ENCODE data around the gene CACNA1D.

The CACNA1D gene

DNA sequence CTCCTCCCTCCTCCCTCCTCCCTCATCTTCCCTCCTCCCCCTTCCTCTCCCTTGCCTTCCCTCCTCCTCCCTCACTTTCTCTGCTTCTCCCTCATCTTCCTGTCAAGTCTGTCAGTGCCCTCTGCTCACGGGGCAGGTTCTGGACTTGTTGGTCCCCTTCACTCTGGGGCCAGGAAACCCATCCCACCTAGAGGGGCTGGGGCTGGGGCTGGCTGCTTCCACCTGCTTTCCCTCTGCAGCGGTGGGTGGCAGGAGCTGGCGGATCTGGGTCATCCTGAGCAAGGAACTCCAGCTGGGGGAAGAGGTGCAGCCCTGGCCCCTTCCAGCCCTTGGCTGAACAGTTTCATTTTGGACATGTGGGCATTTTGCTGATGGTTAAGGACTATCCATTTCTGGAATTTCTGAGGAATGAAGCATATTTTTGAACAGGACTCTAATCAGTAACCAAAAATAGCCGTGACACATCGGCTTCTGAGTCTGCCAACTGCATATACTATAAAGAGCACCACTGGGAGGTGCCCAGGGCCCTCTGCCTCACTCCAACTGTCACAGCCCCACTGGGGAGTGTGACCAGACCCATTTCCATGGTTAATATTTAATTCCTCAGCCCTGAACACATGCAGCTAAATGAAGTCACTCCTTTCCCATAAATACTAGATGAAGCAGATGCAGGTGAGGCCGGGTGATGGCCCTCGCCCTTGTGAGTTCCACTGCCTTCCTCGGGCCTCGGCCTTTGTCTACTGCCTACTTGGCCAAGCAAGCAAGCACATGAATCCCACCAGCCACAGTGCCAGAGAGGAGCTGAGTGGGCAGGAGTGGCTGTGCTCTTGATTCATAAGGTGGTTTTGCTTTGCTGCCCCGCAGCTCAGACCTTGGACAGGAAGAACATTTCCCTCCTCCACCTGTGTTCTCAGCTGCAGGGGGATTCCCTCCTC is 312.0 kb downstream of the CACNA1D start:
- DNase-seq (ENCODE audit: low read depth): no peak

DNA sequence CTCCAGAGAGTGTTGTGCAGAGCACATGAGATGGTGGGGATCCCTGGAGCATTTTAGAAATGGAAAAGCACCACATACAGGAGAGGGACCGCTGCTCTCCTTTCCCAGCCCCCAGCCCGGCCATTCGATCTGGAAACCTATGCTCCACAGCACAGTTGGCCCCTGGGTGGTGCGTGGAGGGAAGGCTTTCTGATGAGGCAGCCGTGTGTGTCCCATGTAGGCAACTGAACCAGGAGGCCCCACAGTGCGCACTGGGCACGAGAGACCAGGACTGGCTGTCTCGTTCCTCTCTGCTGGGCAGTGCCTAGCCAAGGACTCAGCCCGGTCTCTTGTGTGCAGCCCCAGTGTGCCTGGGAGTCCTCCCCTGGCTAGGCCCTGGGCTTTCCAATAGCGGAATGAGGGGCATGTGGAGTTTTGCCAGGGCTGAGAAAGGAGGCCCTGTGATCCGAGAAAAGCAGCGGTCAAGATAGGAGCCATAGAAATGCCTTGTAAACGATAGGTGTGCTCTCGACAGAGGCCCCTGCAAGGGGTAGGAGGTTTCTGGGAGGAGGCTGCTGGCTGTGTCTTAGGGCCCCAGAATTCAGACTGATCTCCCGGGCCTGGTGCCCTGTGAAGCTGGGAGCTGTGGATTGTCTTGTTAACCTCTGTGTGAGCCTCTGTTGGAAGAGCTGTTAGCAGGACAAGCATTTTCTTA is 312.9 kb downstream of the CACNA1D start:
- DNase-seq (ENCODE audit: low read depth): no peak

DNA sequence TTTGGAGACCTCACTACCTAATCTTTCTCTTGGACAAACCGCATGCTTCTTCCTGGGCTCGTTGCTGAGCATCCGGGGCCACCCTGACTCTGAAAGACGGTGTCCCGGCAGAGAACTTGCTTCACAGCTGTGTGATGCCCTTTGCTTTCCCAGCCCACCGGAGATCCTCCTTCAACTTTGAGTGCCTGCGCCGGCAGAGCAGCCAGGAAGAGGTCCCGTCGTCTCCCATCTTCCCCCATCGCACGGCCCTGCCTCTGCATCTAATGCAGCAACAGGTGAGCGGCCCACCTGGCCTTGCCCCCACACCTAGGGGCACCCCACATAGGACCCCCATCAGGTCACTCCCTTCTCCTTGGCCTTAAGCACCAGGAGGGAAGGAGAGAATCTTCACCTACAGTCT is 314.1 kb downstream of the CACNA1D start:
- DNase-seq (ENCODE audit: low read depth): no peak

DNA sequence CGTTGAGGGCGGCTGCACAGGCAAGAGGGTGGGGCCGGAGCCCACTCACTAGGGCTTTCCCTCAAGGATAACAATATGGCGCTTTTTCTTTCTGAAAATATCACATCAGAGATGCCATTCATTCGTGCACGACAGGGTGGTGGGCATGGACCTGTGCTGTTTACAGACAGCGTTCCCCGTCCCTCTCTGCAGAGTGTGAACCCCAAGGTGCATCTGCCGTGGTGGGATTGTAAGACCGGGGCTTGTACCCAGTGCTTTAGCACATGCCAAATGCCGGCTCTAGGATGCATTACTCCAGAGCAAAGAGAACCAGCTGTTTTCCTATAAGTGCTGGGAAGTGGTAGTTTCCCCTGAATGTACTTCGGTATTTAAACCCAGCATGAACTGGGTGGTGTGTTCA is 314.9 kb downstream of the CACNA1D start:
- DNase-seq (ENCODE audit: low read depth): no peak

- no peak for DNase-seq (ENCODE audit: low read depth)
These were observed 315.5 kb downstream of the CACNA1D start for GRCh38 chr3:53809764-53810400.

DNA sequence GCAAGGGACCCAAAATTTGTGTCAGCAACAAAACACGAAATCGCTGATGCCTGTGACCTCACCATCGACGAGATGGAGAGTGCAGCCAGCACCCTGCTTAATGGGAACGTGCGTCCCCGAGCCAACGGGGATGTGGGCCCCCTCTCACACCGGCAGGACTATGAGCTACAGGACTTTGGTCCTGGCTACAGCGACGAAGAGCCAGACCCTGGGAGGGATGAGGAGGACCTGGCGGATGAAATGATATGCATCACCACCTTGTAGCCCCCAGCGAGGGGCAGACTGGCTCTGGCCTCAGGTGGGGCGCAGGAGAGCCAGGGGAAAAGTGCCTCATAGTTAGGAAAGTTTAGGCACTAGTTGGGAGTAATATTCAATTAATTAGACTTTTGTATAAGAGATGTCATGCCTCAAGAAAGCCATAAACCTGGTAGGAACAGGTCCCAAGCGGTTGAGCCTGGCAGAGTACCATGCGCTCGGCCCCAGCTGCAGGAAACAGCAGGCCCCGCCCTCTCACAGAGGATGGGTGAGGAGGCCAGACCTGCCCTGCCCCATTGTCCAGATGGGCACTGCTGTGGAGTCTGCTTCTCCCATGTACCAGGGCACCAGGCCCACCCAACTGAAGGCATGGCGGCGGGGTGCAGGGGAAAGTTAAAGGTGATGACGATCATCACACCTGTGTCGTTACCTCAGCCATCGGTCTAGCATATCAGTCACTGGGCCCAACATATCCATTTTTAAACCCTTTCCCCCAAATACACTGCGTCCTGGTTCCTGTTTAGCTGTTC is 316.9 kb downstream of the CACNA1D start:
- DNase-seq (ENCODE audit: low read depth): no peak

GRCh38 chr3:53812434-53812833 is 318.0 kb downstream of the CACNA1D start:
- no peak for DNase-seq (ENCODE audit: low read depth)

DNA sequence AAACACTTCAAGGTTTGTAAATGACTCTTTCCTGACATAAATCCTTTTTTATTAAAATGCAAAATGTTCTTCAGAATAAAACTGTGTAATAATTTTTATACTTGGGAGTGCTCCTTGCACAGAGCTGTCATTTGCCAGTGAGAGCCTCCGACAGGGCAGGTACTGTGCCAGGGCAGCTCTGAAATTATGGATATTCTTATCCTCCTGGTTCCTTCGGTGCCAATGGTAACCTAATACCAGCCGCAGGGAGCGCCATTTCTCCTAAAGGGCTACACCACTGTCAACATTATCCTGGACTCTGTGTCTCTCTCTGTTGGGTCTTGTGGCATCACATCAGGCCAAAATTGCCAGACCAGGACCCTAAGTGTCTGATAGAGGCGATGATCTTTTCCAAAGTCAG is 318.8 kb downstream of the CACNA1D start:
- no peak for DNase-seq (ENCODE audit: low read depth)

- no peak for DNase-seq (ENCODE audit: low read depth)
These were observed 319.5 kb downstream of the CACNA1D start for GRCh38 chr3:53813876-53814275.

DNA sequence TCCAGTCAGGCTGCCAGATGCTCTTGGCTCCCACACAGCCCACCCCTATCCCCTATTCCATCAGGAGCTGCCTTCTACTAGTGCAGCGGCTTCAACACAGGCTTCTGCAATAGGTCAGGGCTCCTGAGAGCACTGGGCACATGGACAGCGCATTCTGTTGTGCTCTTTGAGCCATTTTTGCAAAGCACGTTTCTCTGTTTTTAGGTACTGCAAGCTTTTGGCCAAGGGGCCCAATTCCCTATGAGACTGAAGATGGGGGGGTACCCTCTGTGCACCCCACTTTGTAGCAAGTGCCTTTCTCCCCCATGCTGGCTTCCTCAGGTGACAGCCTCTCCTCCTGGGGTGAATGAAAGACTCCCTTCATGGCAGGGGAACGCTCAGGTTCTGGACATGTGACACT is 320.7 kb downstream of the CACNA1D start:
- no peak for DNase-seq (ENCODE audit: low read depth)

DNA sequence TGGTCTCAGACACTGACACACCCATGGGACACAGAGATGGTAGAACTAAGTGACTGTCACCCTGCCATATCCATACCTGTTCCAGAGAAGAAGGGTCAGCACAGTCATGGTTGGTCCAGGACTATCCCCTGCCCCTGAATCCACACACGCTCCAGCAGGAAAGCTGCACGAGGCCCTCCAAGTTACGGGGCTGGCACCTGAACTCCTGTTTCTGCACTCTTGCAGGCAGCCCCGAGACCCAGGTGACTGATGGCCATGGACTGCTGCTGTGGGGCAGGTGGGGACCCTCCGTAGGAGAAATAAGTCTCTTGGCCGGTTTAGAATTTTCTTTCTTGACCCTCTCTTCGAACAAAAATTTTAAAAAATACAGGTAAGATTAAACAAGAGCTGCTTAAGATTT is 321.2 kb downstream of the CACNA1D start:
- DNase-seq (ENCODE audit: low read depth): no peak

- DNase-seq (ENCODE audit: low read depth): no peak
These were observed 322.0 kb downstream of the CACNA1D start for GRCh38 chr3:53816425-53816824.

GRCh38 chr3:53817211-53817610 is 322.8 kb downstream of the CACNA1D start:
- no peak for DNase-seq (ENCODE audit: low read depth)

DNA sequence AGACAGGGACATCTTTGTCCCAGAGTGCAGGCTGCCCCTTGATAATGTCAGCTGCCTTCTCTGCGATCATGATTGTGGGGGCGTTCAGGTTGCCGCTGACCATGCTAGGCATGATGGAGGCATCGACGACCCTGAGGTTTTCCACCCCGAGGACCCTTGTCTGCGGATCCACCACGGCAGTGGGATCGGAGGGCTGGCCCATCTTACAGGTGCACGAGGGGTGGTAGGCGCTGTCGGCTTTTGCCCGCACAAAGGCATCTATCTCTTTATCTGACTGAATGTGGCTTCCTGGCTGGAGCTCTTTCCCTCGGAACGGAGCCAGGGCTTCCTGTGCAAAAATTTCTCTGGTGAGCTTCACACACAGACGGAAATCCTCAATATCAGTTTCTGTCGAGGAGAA is 323.4 kb downstream of the CACNA1D start:
- DNase-seq (ENCODE audit: low read depth): no peak

DNA sequence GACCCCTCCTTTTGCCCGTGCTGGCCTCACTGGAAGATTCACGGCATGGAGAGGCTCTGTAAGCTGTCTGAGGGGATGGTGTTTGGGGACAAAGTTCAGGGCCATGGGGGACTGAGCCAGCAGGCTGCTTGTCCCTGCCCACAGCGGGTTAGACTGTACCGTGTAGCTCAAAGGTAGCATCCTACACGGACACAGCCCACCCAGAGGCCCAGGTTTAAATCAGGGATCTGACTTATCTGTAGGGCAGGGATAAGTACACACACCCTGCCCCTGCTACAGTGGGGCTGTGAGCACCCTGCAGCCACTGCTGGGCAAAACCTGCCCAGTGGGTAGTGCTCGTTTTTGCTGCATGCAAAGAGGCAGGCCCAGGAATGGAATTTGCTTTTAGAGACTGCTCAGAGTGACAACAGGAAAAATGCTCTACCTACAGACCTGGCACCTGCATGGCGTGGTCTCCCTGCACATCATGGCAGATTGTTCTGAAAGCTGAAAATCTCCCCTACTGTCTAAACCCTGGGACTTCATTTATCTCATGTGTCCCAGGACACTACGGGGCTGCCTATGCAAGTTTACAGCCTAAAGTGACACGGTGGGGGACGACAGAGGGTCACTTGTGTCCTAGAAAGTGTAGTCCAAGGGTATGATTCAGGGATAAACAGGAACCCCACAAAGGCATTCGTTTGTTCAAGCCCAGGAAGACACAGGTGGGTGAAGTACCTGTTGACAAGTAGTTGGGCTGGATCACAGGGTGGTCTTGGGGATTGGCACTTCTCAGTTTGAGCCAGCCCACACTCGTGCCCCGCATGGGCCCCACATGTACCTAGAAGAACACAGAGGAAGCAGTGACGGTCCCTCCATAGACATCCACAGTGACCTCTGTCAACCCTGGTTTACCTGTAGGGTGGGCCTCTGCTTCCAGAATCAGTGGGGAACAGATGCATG is 324.1 kb downstream of the CACNA1D start:
- DNase-seq (ENCODE audit: low read depth): no peak

- DNase-seq (ENCODE audit: low read depth): no peak
These were observed 324.9 kb downstream of the CACNA1D start for GRCh38 chr3:53819163-53819868.

DNA sequence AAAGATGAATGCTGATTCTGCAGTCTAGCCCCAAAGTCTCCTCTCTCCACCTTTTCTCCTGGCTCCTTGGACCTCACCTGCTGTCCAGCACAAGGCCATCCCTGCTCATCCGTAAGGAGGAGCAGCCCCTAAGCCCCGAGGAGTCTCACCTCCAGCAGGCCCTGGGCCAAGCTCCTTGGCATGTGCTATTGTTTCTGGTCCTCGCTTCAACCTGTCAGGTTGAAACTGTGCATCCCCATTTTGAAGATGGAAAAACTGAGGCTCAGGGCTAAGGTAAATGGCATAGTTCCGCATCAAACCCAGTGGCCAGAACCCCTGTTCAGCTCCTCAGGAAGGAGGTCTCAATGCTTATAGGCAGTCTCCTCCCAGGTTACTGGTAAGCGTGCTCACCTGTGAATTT is 325.7 kb downstream of the CACNA1D start:
- no peak for DNase-seq (ENCODE audit: low read depth)

DNA sequence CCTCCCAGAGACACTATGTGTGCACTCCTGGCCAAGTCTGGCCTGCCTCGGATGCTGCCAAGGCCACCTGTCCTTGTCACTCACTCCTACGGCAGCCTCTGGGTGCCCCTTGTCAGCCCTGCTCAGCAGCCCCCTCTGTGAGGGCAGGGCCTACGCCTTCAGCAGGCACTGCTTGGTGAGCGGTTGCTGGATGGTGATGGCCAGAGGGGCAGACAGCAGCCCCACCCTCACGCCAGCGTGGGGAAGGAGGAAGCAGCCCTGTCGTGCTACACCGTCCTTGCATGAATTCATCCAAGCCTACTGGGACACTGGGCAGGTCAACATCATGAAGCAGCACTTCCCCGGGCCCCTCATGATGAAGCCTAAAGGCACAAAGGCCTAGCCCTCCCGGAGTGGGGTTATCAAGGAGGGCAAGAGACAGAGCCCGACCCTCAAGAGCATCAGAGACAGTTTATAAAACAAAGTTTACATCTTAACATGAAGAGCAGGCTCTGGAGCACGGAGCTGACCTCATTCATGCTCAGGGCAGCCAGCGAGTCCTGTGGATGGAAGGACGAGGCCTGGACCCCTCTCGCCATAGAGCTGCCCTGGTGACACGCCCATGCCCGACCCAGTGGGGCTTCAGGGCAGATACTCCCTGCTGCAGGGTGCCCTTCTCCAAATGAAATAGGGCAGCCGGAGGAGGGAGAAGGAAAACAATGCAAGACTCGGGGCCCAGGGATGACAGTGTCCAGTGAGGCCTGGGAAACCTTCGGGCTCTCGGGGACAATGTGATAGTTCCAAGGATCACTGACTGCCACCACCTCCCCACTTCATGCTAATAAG is 326.6 kb downstream of the CACNA1D start:
- DNase-seq (ENCODE audit: low read depth): no peak

- DNase-seq (ENCODE audit: low read depth): no peak
These were observed 327.3 kb downstream of the CACNA1D start for GRCh38 chr3:53821631-53822121.
